Panc1 (cell line): ENCODE data around the gene NDP. TPM values are rescaled to one million over a fixed set of nuclear protein-coding genes. Genes with fewer than 3 reads are reported as not detected.

ENCODE experiments used
- ATAC-seq: fragments of 200-7000 bp; cut with Tn5 transposase; 2 replicates; pipeline ENCODE4 v1.9.1; 2020; ENCODE audit warnings: mild to moderate bottlenecking, moderate library complexity
- BruUV-seq: library from RNA; stranded (reverse); fragments of 400-500 nt; replicated peaks from 2 replicates; lab custom pipeline; 2021; lab: Mats Ljungman, UMichigan
- CTCF ChIA-PET: fragments of 300-600 bp; sonication (Branson Sonifier 250); formaldehyde crosslinking; loops from one replicate; lab custom pipeline; 2022; ENCODE audit warnings: antibody characterized with exemption; lab: Charles Lee
- POLR2A ChIA-PET: fragments of 300-600 bp; sonication (Branson Sonifier 250); formaldehyde crosslinking; loops from one replicate; lab custom pipeline; 2022; ENCODE audit warnings: antibody characterized with exemption; lab: Charles Lee
- DNase-seq: peaks from one replicate; pipeline ENCODE4 v3.0.0-alpha.2; 2010; ENCODE audit warnings: low read depth, low spot score
- H3K27ac ChIP-seq: 2 replicates; pipeline ENCODE4 v1.5.1; 2011; ENCODE audit warnings: mild to moderate bottlenecking, low read length, inconsistent platforms
- H3K27me3 ChIP-seq: fragments of 200-500 bp; sonication (Bioruptor generic); 2 replicates; pipeline ENCODE4 v1.6.0; 2014; ENCODE audit warnings: low read length, inconsistent platforms; ENCODE audit not compliant: control insufficient read depth, insufficient read depth
- H3K36me3 ChIP-seq: fragments of 200-500 bp; sonication (Bioruptor generic); 2 replicates; pipeline ENCODE4 v1.5.1; 2014; ENCODE audit warnings: inconsistent platforms, mild to moderate bottlenecking, low read length, moderate library complexity; ENCODE audit not compliant: control insufficient read depth, insufficient read depth
- H3K4me1 ChIP-seq: 2 replicates; pipeline ENCODE4 v1.5.1; 2011; ENCODE audit warnings: inconsistent platforms, mild to moderate bottlenecking, low read length, moderate library complexity; ENCODE audit not compliant: control insufficient read depth, insufficient read depth
- H3K4me3 ChIP-seq, 2 experiments: 2 replicates each; pipeline ENCODE4 v1.5.1; 2011 to 2012; ENCODE audit warnings: low read depth in 2 of 2, low read length in 2 of 2, mild to moderate bottlenecking in 2 of 2, inconsistent platforms in 1 of 2, moderate library complexity in 1 of 2
- H3K9me3 ChIP-seq: fragments of 200-500 bp; sonication (Bioruptor generic); 2 replicates; pipeline ENCODE4 v1.5.1; 2014; ENCODE audit warnings: low read depth, mild to moderate bottlenecking, inconsistent platforms, low read length, moderate library complexity; ENCODE audit not compliant: control insufficient read depth, insufficient read depth
- POLR2AphosphoS5 ChIP-seq: IDR thresholded peaks from 2 replicates; pipeline ENCODE4 v1.6.1; 2012; ENCODE audit warnings: mild to moderate bottlenecking, low read depth, low read length, moderate library complexity
- SIN3A ChIP-seq: IDR thresholded peaks from 2 replicates; pipeline ENCODE4 v1.6.1; 2012; ENCODE audit warnings: low read depth, mild to moderate bottlenecking, low read length, moderate library complexity, borderline replicate concordance; ENCODE audit not compliant: insufficient read depth
- TCF7L2 ChIP-seq: IDR thresholded peaks from 2 replicates; pipeline ENCODE4 v1.6.1; 2011; ENCODE audit warnings: mild to moderate bottlenecking, low read depth, low read length, inconsistent platforms
- in situ Hi-C: cut with HindIII; loops from 2 replicates; pipeline ENCODE4 v1.10.0; 2016; ENCODE audit warnings: low sequenced_read_pairs, low pct_unique_long_range_greater_than_20kb
- intact Hi-C: fragments of 100-400 bp; cut with micrococcal nuclease; formaldehyde crosslinking; loops from one replicate; pipeline ENCODE4 v1.10.0; 2022; ENCODE audit not compliant: unreplicated experiment
- total RNA-seq: library from RNA; stranded (reverse); gene quantifications from one replicate; pipeline ENCODE4 v1.2.1, GENCODE V29; 2021; ENCODE audit not compliant: unreplicated experiment
- TF ChIP-seq, protein P1 (sequence below): fragments of 450-650 bp; IDR thresholded peaks from 2 replicates; pipeline ENCODE4 v1.5.1; 2017; ENCODE audit warnings: mild to moderate bottlenecking
- TF ChIP-seq, protein P2 (sequence below), 2 experiments: IDR thresholded peaks; 2 replicates each; pipeline ENCODE4 v1.6.1; 2011 to 2012; ENCODE audit warnings: low read depth in 2 of 2, control low read depth in 1 of 2, low read length in 1 of 2, mild to moderate bottlenecking in 1 of 2, moderate library complexity in 1 of 2; ENCODE audit not compliant: insufficient read depth in 1 of 2

Gene NDP
- total RNA-seq, 1 experiment from 2014 or later = not detected

DNA sequence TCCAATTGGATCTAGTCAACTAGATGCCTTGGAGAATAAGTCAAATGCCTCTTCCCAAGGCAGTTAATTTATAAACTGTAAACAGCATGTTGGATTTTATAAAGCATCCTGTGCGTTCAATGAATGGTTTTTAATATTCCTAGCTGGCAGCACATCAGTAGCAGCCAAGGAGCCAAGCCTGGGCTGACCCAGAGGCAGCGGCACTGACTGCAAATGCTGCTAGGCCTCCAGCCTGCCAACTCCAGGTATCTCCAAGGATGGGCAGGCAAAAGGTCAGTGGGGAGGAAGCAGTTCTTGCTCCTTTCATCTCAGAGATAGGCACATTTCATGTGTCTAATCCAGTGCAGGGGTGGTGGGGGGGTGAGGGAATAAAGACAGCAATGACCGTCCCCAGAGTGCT is 9.5 kb downstream of the NDP start:
- BruUV-seq = no TSS peak
- no peak for TF ChIP-seq TCF7L2
- no peak for TF ChIP-seq SIN3A
- TF ChIP-seq, protein P1, sequence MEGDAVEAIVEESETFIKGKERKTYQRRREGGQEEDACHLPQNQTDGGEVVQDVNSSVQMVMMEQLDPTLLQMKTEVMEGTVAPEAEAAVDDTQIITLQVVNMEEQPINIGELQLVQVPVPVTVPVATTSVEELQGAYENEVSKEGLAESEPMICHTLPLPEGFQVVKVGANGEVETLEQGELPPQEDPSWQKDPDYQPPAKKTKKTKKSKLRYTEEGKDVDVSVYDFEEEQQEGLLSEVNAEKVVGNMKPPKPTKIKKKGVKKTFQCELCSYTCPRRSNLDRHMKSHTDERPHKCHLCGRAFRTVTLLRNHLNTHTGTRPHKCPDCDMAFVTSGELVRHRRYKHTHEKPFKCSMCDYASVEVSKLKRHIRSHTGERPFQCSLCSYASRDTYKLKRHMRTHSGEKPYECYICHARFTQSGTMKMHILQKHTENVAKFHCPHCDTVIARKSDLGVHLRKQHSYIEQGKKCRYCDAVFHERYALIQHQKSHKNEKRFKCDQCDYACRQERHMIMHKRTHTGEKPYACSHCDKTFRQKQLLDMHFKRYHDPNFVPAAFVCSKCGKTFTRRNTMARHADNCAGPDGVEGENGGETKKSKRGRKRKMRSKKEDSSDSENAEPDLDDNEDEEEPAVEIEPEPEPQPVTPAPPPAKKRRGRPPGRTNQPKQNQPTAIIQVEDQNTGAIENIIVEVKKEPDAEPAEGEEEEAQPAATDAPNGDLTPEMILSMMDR = no peak
- TF ChIP-seq, protein P2, sequence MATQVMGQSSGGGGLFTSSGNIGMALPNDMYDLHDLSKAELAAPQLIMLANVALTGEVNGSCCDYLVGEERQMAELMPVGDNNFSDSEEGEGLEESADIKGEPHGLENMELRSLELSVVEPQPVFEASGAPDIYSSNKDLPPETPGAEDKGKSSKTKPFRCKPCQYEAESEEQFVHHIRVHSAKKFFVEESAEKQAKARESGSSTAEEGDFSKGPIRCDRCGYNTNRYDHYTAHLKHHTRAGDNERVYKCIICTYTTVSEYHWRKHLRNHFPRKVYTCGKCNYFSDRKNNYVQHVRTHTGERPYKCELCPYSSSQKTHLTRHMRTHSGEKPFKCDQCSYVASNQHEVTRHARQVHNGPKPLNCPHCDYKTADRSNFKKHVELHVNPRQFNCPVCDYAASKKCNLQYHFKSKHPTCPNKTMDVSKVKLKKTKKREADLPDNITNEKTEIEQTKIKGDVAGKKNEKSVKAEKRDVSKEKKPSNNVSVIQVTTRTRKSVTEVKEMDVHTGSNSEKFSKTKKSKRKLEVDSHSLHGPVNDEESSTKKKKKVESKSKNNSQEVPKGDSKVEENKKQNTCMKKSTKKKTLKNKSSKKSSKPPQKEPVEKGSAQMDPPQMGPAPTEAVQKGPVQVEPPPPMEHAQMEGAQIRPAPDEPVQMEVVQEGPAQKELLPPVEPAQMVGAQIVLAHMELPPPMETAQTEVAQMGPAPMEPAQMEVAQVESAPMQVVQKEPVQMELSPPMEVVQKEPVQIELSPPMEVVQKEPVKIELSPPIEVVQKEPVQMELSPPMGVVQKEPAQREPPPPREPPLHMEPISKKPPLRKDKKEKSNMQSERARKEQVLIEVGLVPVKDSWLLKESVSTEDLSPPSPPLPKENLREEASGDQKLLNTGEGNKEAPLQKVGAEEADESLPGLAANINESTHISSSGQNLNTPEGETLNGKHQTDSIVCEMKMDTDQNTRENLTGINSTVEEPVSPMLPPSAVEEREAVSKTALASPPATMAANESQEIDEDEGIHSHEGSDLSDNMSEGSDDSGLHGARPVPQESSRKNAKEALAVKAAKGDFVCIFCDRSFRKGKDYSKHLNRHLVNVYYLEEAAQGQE (IDR thresholded peaks at IDR 0.05; ENCODE audit: insufficient read depth in 1 of 2, low read depth in 2 of 2, low read length in 1 of 2) = no peak
- TF ChIP-seq POLR2AphosphoS5 = no peak
- Histone ChIP-seq H3K27me3 (no peaks in the 10 kb centered on the region), H3K27ac (no peak overlapping the region), H3K9me3 (no peaks in the 10 kb centered on the region), H3K4me1 (no peaks in the 10 kb centered on the region), H3K36me3 (no peaks in the 10 kb centered on the region), H3K4me3 (no peak overlapping the region)
- CTCF ChIA-PET = no interaction called here
- no peak for ATAC-seq
- in situ Hi-C loops (no loop called here), intact Hi-C loops (no loop called here)
- POLR2A ChIA-PET = no interaction called here
- DNase-seq = no peak

DNA sequence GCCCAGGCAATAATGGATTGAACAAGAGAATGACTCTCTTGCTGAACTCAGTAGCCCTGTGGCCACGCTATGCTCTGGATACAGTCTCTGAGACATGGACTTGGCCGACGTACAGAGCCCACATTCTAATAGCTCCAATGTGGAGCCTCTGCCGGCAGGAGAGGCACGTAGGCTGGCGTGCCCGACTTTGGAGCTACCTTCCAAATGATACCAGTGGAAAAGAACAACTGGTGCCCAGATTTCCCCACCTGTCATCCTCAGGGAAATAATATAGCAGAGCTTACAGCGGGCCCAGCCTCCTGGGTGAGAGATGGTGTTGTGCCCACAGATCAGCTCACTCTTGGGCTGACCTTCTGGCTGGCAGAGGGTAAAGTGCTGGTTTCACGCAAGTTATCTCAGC is 10.6 kb downstream of the NDP start:
- Histone ChIP-seq H3K36me3 (no peaks in the 10 kb centered on the region), H3K4me1 (no peaks in the 10 kb centered on the region), H3K27ac (no peak overlapping the region), H3K27me3 (no peaks in the 10 kb centered on the region), H3K9me3 (no peaks in the 10 kb centered on the region), H3K4me3 (no peak overlapping the region)
- BruUV-seq = no TSS peak
- no peak for ATAC-seq
- in situ Hi-C loops (no loop called here), intact Hi-C loops (no loop called here)
- ChIA-PET POLR2A (no interaction called here), CTCF (no interaction called here)
- no peak for DNase-seq
- TF ChIP-seq, protein P1 = no peak
- TF ChIP-seq, protein P2 (IDR thresholded peaks at IDR 0.05; ENCODE audit: insufficient read depth in 1 of 2, low read depth in 2 of 2, low read length in 1 of 2) = no peak
